GM21423 (cell line): ENCODE results near the gene BAZ2A.

Experiments used
- ATAC-seq: cut with Tn5 transposase; IDR thresholded peaks from one replicate; pipeline ENCODE4 v1.9.1; 2021; ENCODE audit warnings: mild to moderate bottlenecking, moderate library complexity; ENCODE audit not compliant: unreplicated experiment

Gene BAZ2A

DNA sequence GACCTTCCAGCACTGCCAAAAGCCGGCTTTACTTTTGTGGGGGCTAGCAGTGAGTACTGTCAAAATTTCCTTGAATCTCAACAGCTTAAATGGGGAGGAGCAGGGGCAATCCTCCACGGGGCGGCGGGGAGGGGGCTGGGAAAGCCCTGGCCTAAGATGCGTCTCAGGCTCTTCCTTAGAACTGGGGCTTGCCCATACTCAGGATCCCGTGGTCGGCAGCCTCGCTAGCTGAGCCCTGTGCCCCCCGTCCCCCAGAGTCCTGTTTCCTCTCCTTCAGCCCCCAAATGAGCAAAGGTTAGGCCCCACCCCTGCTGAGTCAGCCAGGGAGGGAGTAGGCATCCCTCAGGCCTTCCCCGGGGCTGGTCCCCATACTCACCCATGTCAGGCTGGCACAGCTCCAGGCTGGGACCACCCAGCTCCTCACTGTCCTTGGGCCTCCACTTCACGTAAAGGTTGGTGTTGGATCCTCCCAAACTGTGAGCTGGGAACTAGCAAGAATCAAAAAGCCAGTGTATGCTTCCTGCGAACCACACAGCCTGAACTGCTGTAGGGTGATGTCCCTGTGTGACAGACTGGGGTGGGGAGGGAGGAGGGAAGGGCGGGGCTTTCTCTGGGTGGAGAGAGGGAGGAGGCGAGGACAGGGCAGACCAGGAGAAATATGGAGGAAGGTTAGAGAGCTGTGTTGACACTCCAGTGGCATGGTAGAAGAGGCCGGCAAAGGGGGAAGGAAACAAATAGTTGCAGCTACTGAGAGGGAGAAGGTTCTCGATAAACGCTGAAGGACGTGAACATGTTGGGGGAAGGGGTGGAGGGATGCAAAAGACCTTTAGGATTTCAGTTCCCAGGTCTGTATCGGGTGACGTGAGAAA, 5.9 kb upstream of the BAZ2A start:
- ATAC-seq, result peak; percentile 38

DNA sequence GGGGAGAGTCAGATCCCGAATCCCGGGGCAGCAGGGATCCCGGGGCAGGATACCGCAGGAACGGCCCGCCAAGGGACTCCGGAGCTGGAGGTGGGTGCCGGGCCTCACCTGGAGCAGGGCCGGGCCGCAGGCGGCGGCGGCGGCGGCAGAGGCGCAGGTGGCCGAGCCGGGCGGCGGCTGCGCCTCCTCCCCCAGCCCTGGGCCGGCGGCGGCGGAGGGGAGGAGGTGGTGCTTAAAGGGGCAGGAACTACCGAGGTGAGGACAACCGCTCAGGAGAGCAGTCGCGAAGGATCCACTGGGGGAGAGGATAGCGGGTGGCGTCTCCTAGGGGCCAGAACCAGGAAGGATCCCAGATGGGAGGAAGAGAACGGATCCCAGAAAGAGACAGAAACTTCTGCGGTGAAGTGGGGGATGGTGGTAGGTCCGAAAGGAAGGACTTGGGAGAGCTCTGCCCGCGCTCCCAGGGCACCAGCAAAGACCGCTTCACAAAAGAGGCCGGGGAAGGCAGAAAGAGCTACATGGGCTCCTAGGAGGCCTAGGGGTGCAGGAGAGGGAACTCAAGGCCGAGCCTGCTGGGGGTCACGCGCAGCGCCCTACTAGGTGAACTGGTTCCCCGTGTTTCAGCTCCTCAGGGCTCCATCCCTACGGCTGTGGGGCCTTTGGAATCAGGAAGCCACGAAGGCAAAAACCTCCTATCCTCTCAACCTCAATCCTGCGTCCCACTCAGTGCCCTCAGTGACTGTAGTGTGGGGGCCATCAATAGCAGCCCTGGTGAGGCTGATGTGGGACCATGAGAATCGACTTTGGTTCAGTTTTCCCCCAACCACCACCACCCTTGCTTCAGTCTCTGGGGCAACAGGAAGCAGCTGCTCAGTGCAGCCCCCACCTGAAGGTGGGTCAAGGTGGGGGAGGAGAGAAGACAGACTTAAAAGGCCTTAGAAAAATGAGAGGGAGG, 5.0 kb upstream of the BAZ2A start:
- peak; percentile 26 for ATAC-seq

DNA sequence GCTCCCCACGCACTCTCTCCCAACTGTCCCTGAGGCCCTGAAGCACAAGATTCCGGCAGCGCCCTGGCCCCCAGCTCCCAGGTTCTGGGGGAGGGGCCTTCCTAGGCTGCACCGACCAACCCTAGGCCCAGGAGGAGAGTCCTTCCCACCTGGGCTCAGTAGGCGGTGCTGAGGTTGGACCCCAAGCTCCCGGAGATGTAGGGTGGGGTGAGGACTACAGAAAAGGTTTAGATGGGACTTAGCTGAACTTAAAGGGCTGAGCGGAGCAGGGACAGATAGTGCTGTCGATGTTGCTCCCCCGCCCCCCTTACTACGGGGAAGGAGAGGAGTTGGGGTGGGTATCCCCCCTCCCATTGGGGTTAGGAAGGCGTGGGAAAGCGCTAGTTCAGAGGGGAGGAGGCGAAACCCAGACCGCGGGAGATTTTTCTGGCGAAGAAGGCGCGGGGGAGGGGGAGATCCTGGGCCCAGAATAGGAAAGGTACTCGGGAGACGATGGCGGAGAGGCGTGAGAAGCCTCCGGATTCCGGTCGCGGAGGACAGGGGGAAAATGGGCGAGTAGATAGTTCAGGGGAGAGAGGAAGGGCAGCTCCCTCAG, 4.2 kb upstream of the BAZ2A start:
- no peak for ATAC-seq

DNA sequence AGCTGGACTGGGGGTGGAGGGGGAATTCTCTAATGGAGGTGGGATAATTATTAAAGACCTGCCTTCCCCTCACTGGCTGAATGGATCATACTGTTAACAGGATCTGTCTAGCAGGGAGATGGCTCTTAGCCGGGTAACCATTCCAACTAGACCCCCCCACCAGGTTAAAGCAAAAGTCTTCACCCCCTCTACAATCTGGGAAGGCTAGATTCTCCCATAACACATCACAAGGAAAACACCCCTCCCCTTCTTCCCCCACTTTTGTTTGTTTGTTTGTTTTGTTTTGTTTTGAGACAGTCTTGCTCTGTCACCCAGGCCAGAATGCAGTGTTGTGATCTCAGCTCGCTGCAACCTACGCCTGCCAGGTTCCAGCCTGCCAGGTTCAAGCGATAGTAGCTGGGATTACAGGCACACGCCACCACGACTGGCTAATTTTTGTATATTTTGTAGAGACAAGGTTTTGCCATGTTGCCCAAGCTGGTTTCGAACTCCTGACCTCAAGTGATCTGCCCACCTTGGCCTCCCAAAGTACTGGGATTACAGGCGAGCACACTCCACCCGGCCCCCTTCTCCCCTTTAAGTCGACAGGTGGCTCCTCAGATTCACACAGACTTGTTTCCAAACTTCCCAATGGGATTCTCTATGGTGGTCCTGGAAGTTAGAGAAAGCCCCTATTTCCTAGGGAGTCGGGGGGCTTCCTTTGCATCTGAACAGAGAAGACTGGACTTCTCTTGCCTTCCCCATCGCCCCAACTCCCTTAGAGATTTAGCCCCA, 3.5 kb upstream of the BAZ2A start:
- no peak for ATAC-seq

DNA sequence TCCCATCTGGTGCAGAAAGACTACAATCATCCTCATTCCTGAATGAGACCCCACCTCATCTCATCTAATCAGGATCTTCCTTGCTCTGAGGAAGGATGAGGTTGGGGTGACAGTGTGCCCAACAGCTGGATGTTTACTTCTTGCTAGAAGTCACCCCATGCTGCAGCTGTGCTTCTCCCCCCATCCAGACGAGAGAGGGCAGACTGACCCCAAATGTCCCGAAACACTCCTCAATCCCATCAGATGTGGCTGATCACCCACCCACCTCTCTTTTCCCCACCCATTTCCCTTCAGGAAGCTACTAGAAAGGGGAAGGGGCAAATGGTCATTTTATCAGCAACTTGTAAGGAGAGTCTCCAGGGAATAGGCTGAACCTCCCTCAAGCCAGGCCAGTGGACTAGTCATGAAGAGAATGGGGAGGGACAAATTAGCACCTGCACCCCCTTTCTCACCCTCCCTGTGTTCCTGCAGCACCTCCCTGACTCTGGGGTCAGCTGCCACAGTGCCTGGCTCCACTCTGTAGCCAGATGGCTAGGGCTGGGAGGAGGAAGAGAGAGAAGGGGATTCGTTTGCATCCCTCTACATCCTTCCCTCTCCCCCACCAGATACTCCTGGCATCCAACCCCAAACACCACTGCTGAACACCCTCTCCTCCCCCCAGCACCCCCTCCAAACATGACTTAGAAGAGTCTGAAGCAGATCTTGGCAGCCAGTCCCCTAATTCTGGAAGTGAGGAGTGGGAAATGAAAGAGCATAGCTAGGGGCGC, 2.8 kb upstream of the BAZ2A start:
- ATAC-seq, result no peak

DNA sequence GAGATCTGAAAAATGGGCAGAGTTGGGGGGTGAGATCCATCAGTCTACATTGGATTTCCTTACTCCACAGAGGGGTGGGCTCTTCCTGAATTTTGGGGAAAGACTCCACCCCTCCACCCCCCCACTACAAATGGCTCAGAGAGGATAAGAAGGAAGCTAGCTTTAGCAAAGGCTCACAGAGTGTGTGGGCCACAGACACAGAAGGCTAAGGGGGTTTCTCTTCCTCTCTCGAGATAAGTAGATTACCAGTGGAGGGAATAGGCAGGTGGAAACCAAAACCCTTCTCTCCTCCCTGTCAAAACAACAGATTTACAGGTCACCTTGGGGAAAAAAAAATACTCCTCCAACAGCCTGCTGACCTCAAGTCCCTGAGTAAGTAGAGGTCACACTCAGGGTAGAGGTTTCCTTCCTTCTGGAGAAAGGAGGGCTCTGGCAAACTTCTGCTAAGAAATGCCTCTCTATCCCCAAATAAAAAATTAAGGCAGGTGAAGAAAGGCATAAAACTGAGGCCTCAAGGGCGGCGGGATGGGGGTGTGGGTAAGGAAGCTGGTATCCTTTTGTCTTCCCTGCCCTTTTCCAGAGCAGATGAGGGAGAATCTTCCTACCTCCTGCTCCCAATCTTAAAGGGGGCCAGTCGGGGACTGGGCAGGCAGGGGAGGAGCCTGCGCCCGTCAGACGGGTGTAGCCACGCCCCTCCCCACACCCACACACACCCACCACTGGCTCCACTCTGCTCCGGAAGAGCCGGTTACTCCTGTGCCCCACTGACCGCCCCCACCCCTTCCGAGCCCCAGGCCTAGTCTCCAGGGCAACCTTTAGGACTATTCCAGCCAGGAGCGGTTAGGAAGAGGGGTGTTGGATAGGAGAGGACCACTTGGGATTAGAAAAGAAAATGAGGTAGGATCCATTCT, 1.9 kb upstream of the BAZ2A start:
- no peak for ATAC-seq

DNA sequence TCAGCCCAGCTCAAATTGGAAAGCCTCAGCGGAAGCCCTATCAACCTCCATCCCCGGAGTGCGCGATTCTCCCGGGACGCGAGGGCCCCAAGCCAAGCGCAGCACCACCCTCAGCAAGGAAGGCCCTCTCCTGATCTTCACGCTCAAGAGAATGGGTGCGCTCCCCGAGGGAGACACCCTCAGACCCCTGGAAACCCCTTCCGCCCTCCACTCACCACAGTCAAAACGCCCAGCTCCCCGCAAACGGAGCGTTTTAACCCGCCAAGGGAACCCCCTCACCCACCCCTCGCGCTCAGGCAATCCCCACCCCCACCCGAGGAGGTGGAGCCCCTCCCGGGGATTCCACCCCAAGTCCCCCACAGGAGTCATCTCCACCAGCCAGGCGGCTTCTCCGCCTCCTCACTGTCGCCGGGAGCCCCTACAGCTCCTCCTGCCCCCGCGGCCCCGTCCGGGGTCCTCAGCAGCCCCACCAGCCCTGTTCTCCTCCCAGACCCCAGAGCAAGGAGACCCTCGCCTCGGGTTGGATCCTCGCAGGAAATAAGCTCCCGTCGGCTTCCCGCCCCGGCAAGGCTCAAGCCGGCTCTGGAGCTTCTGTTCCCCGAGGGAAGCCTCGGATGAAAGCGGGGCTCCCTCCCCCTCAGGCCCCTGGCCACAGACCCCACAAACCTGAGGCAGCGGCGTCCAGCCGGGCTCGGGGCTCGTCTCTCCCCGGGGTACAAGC, 507 bp downstream of the BAZ2A start:
- ATAC-seq, result peak; percentile 6

DNA sequence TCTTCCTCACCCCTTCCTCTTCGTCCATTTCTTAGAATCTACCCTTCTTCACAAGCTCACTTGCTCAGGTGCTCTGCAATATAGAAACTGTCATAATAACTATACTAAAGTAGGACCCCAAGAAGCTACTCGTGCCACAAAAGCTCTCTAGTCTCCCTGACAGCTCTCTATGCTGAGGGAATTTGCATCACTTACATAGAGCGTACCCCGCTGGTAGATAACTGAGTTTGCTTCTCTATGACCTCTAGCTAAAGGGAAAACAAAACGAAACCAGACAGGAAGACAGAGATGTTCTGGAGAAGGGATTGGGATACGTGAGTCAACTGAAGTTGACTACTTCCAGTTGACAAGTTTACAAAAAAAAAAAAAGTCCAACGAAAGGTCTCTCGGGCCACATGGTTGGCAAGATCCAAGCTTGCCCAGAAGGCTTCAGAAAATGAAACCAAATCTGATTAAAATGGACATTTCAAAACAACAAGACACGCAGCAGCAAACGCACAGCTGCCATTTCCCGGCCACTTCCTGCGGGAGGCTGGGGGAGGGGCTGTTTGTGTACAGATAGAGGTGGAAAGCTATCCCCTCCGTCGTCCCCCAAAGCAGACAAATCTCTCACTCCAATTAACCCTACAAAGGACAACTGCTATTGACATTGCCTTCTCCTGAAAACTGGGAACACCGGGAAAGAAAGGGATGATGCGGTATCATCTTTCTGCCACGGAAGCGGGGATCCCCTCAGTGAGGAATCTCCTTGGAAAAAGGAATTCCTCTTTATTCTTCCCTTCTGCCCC, 1.3 kb downstream of the BAZ2A start:
- no peak for ATAC-seq

DNA sequence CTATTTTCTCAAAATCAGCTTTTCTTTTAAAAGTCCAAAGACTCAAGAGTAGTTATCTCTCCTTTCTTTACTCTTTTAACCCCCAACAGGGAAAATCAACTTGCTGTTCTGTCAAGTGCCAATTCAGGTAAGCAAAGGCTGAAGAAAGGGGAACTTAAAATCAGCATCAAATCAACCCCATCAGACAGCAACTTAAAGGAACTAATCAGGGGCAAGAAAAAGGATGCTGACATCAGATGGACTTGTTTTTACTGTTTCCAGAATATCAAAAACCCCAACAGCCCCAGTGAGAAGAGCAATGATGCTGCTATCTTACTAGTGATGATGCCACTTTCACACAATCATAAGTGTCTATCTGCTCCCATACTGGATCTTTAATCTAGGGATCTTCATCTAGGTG, 3.4 kb downstream of the BAZ2A start:
- no peak for ATAC-seq

DNA sequence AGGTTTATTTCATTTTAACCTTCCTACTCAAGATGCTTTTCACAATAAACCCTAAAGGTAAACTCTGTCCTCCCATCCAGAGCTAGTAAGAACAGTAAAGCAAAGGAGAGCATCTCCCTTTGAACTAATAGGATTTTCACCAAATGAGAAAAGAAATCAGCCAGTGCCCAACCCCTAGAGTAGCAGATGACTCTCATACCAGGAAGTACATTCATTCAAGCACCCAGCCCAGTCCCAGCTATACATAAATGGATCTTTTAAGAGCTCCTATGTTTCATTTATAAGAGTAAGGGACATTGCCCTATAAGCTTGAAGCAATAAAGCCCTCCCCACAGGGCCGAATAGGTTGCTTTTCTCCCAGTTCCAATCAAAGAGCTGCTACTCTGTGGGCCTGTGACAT, 7.6 kb downstream of the BAZ2A start:
- ATAC-seq, result no peak

DNA sequence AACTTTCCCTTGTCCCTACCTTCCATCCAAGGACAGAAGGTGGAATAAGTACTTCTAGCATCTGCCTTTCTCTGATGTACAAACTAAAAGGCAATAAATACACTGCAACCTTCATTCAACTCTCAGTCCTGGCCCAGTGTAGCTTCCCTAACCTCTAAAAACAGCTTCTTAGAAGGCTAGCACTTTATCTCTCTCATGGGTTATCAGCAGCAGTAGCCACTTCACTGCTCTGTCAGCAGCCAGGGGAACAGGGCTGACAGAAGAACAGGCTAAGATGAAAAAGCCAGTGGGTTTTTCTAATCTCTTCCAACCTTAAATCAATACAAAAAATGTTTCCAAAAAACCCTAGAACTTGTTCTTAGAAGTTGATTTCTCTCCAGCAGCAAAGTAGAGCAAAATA, 13.2 kb downstream of the BAZ2A start:
- ATAC-seq, result no peak

DNA sequence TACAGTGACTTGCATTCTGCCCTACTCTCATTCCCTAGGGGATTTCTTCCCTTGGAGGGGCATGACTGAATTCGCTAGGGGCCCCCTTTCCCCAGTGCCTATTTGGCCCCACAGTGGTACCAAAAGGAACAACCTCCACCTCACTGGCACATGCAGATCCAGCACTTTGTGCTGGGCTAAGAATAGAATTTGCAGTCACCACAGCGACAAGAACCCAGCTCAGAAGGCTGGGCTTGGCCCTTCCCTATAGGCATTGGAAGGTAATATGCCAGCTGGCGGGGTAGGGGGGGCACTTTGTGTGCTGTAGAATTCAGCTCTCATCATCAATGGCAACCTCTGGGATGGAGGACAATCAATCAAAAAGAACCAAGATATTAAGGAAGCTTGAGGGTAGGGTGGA, 13.9 kb downstream of the BAZ2A start:
- no peak for ATAC-seq

DNA sequence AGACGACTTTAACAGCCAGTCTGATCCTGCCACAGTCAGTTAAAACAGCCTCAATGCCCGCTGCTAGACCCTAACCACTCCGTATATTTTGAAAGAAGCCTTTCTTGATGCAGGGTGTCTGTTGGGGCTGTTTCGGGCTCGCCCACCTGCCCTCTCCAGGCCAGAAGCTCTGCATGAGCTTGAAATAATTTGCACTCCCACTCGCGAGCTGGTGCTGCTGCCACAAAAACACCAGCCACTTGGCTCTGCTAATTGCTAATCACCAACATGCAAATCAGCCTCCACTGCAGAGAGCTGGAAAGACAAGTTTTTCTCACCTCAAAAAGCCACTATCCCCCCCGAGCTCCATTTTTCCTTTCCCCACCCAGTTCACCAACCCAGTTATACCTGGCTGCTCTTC, 15.5 kb downstream of the BAZ2A start:
- ATAC-seq, result no peak

DNA sequence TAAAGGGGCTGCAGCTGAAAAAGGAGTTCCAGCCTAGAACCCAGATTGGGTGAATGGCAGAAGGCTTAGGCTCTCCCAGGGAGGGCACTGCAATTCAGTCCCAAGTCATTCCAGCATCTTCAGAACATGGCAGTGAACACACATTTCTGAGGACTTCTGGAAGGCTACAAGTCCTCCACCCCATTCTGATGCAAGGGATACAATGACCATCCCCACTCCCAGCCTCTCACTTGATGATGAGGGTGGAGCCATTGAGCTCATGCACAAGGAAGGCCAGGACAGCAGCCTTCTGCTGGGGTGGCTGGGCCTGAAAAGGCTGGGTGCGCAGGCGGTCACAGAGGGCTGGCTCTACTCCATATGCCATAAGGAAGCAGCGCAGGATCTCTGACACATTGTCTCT, 25.8 kb downstream of the BAZ2A start:
- no peak for ATAC-seq

DNA sequence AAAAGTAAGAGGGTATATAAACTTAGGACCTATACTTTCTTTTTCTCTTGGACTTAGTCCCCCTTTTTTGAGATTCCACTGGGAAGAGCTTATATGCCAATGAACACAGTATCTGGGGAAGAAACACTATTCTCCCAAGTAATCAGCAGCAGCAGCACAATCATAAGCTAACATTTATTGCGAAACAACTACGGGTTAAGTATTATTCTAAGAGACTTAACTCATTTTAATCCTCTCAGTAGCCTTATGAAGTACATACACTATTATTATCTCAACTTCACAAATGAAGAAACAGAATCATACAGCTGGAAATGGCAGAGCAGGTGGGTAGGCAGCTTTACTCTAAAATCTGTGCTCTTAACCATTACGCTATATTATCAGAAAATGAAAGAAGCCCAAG, 27.9 kb downstream of the BAZ2A start:
- no peak for ATAC-seq

DNA sequence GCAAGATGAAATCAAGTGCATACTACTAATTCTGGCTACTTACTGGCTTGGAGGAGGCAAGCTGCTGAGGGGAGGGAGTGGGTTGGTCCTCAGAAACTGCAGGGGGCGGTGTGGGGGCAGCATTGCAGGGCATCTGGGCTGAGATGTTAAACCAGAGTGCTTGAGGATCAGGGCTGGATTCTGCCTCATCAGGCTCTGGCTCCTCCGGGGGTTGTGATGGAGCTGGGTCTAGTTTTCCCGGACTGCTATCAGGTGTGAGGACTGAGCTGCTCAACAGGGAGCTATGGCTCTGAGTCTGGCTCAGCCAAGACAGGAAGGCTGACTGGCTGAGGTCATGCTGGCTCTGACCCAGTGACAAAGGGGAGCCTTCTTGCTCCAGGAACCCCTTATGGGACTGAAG, 28.6 kb downstream of the BAZ2A start:
- ATAC-seq, result no peak

DNA sequence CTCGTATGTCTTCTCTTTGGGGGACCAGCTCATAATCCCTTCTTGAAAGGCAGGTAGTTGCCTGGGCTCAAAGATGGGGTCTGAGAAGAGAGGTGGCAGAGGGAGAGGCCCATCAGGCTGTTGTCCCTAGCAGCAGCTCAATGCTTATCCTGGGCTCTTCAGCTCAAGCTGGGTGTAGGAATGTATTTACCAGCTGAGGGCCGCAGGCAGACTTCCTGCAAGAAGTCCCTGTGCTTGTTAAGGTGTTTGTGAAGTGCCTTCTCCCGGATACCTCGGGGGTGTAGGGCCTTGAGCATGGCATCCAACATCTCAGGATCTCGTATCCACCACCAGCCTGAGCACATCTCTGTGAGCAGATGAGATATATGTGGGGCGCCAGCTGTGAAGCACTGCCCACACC, 29.4 kb downstream of the BAZ2A start:
- no peak for ATAC-seq

DNA sequence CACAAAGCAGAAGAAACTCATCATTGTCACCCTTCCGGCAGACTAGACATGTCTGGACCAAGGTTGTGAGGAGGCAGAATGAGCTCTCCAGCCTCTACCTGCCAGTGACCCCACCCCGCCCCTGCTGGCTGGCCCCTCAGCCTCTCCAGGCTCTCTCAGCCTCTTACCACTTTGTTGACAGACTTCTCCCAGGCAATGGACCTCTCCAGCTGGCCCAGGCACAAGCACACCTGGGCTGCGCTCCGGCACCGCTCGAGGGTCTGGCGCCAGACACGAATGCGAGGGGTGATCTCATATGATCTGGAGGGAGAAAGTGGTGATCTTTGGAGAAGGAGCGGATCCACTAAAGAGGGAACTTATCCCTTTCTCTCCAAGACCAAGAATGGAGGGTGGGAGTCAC, 30.3 kb downstream of the BAZ2A start:
- ATAC-seq, result no peak
